OCI-LY3 (cell line): ENCODE results near the gene SURF6.

ENCODE experiments used
- CTCF ChIP-seq: fragments of 200-600, 300-600 bp; sonication (generic); IDR thresholded peaks from 2 replicates; pipeline ENCODE4 v1.5.1; 2014; ENCODE audit warnings: antibody characterized with exemption, low read length, low read depth
- EZH2phosphoT487 ChIP-seq: fragments of 200-600 bp; shearing (Covaris generic); IDR thresholded peaks from 2 replicates; pipeline ENCODE4 v1.6.1; 2018; ENCODE audit warnings: antibody characterized with exemption, mixed run types, low read depth

- TF ChIP-seq CTCF = no peak
- no peak for TF ChIP-seq EZH2phosphoT487
Measured at GRCh38 chr9:133344979-133345378, 9.0 kb upstream of the SURF6 start.
